ENCODE data around the gene SOD3. TPM values are rescaled to one million over a fixed set of nuclear protein-coding genes. Genes with fewer than 3 reads are reported as not detected.

SOD3 gene
- polyA plus RNA-seq, 1 donor (not counting 4 experiments of a cell fraction or from before 2014, with no cell fraction given) = not detected

DNA sequence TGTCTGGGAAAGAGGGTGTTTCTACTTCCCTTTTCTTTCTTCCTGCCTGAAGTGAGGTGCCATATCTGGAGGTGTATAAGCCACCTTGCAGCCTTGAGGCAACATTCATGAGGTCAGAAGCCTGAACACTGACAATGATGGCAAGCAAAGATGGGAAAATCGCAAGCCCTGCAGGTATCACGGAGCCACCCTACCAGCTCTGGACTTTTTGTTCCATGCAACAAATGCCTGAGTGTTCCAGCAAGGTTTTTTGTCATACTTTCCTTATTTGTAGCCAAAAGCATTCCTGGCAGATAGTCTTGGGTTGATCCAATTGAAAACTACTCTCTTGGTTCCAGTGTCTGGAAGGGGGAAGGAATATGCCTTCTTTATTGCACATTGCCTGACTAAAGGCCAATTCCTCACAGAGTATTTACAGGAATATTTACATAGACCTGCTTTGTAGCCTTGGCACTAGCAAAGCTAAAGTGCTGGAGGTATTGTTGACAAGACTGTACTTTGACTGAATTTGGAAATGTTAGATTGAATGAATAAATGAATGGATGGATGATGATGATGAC is 14.4 kb upstream of the SOD3 start:
- Histone ChIP-seq H3K9me3 (ENCODE audit: control insufficient read depth, low read depth, low read length) (no peaks in the 10 kb centered on the region), H3K79me2 (ENCODE audit: control insufficient read depth, insufficient read depth, low read length) (no peaks in the 10 kb centered on the region), H3K9ac (ENCODE audit: control insufficient read depth, extremely low read depth, insufficient read depth, low read length) (no peak overlapping the region), H3K4me3 (ENCODE audit: control insufficient read depth in 2 of 3, extremely low read depth in 1 of 3, insufficient read depth in 2 of 3, low read depth in 1 of 3, low read length in 3 of 3) (no peak overlapping the region), H3K4me1 (ENCODE audit: control insufficient read depth, extremely low read depth, insufficient read depth, low read length) (no peaks in the 10 kb centered on the region), H3K27ac (ENCODE audit: control insufficient read depth, insufficient read depth, low read length) (no peak overlapping the region), H3K36me3 (ENCODE audit: control insufficient read depth in 2 of 2, extremely low read depth in 1 of 2, insufficient read depth in 2 of 2, low read length in 2 of 2) (no peaks in the 10 kb centered on the region), H3K9me1 (ENCODE audit: control insufficient read depth, extremely low read depth, insufficient read depth, low read length) (no peaks in the 10 kb centered on the region), H3K27me3 (ENCODE audit: control insufficient read depth, extremely low read depth, insufficient read depth, low read length) (no peaks in the 10 kb centered on the region), H2AFZ (ENCODE audit: control insufficient read depth, low read length) (no peak overlapping the region), H3K4me2 (ENCODE audit: control insufficient read depth, extremely low read depth, insufficient read depth, low read depth, low read length) (no peak overlapping the region), H4K20me1 (ENCODE audit: control insufficient read depth, extremely low read depth, insufficient read depth, low read length) (no peaks in the 10 kb centered on the region)
- DNase-seq (ENCODE audit: low read depth, low spot score) = no peak
- dilution Hi-C loops (cut with MboI; ENCODE audit: extremely low pct_ligation_motif_present, low sequenced_read_pairs) = no loop called here
- TF ChIP-seq, protein P1, sequence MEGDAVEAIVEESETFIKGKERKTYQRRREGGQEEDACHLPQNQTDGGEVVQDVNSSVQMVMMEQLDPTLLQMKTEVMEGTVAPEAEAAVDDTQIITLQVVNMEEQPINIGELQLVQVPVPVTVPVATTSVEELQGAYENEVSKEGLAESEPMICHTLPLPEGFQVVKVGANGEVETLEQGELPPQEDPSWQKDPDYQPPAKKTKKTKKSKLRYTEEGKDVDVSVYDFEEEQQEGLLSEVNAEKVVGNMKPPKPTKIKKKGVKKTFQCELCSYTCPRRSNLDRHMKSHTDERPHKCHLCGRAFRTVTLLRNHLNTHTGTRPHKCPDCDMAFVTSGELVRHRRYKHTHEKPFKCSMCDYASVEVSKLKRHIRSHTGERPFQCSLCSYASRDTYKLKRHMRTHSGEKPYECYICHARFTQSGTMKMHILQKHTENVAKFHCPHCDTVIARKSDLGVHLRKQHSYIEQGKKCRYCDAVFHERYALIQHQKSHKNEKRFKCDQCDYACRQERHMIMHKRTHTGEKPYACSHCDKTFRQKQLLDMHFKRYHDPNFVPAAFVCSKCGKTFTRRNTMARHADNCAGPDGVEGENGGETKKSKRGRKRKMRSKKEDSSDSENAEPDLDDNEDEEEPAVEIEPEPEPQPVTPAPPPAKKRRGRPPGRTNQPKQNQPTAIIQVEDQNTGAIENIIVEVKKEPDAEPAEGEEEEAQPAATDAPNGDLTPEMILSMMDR (optimal IDR thresholded peaks at IDR 0.05 in 1 of 3, IDR thresholded peaks at IDR 0.05 in 1 of 3, conservative IDR thresholded peaks at IDR 0.05 in 1 of 3; ENCODE audit: extremely low read depth in 1 of 3, insufficient read depth in 2 of 3, low read length in 3 of 3) = no peak
- no peak for TF ChIP-seq EZH2 (IDR thresholded peaks at IDR 0.05; ENCODE audit: low read length)
- FAIRE-seq = no peak

DNA sequence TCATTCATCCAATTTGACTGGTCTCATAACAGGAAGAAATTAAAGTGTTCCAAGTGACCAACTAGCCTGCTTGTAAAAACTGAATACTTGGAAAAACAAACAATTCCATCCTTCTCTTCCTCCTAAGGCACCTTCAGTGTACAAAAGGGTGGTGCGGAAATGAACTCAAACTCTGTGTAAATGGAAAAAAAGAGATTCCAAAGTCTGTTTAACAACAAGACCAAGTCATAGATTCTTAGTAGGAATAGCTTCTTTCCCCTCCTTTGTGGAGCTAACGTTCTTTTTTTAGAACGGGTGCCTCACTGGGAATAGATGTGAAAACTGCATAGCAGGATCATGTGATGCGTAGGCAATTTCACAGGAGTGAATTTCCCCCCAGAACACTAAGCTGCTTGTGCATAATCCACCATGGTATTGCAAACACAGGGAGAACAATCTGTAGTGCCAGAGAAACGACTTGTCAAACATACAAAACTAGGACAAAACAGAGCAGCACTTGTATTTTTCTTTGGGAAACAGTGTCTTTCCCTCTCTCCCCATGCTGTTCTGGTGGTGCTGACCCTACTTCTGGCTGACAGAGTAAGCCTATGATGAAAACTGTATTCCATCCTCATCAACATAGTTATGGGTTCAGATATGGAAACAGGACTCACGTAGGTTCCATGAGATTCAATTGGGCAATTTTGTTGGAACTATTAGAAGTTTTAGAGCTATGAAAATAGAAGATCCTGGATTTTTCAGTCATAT is 13.2 kb upstream of the SOD3 start:
- H3K4me2 ChIP-seq (ENCODE audit: control insufficient read depth, extremely low read depth, insufficient read depth, low read depth, low read length) = no peak overlapping the region
- no peaks in the 10 kb centered on the region for H3K9me1 ChIP-seq (ENCODE audit: control insufficient read depth, extremely low read depth, insufficient read depth, low read length)
- TF ChIP-seq EZH2 (IDR thresholded peaks at IDR 0.05; ENCODE audit: low read length) = no peak
- TF ChIP-seq, protein P1 (optimal IDR thresholded peaks at IDR 0.05 in 1 of 3, IDR thresholded peaks at IDR 0.05 in 1 of 3, conservative IDR thresholded peaks at IDR 0.05 in 1 of 3; ENCODE audit: extremely low read depth in 1 of 3, insufficient read depth in 2 of 3, low read length in 3 of 3) = no peak
- dilution Hi-C loops (cut with MboI; ENCODE audit: extremely low pct_ligation_motif_present, low sequenced_read_pairs) = no loop called here
- H2AFZ ChIP-seq (ENCODE audit: control insufficient read depth, low read length) = no peak overlapping the region
- no peak overlapping the region for H3K27ac ChIP-seq (ENCODE audit: control insufficient read depth, insufficient read depth, low read length)
- H3K27me3 ChIP-seq (ENCODE audit: control insufficient read depth, extremely low read depth, insufficient read depth, low read length) = no peaks in the 10 kb centered on the region
- no peaks in the 10 kb centered on the region for H3K79me2 ChIP-seq (ENCODE audit: control insufficient read depth, insufficient read depth, low read length)
- H3K4me1 ChIP-seq (ENCODE audit: control insufficient read depth, extremely low read depth, insufficient read depth, low read length) = no peaks in the 10 kb centered on the region
- FAIRE-seq = no peak
- H3K9ac ChIP-seq (ENCODE audit: control insufficient read depth, extremely low read depth, insufficient read depth, low read length) = no peak overlapping the region
- H3K4me3 ChIP-seq (ENCODE audit: control insufficient read depth in 2 of 3, extremely low read depth in 1 of 3, insufficient read depth in 2 of 3, low read depth in 1 of 3, low read length in 3 of 3) = no peak overlapping the region
- H3K9me3 ChIP-seq (ENCODE audit: control insufficient read depth, low read depth, low read length) = no peaks in the 10 kb centered on the region
- H3K36me3 ChIP-seq (ENCODE audit: control insufficient read depth in 2 of 2, extremely low read depth in 1 of 2, insufficient read depth in 2 of 2, low read length in 2 of 2) = no peaks in the 10 kb centered on the region
- H4K20me1 ChIP-seq (ENCODE audit: control insufficient read depth, extremely low read depth, insufficient read depth, low read length) = no peaks in the 10 kb centered on the region
- no peak for DNase-seq (ENCODE audit: low read depth, low spot score)
